ENCODE measurements around the gene FGF11. TPM values are rescaled to one million over a fixed set of nuclear protein-coding genes. Genes with fewer than 3 reads are reported as not detected.
"Not testable (repeated sequence)": the region's sequence is repeated elsewhere in the genome, so short reads cannot be mapped to it uniquely, and the experiment has no call there.

Gene FGF11
- total and polyA plus RNA-seq, 2 of the 13 experiments (the other 11 are each of a cell fraction or from before 2014, with no cell fraction given), result 0.20 to 7.6 TPM

DNA sequence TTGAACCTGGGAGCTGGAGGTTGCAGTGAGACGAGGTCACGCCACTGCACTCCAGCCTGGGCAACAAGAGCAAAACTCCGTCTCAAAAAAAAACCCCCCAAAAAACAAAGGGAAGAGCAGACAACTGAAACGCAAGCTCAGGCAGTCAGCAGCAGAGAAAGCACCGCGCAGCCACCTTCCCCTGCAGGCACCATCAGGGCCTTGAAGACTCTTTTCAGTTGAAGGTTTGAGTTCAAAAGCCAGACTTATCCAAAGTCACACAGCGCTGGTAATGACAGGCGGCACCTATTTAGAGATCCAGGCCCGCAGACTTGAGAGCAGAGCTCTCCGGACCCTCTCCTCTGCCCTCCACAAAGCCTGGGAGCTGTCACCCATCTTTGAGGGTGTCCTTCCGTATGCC is 29.0 kb downstream of the FGF11 start (continued):
- TF ChIP-seq MIER3 (CRISPR knock-in tag; IDR thresholded peaks at IDR 0.05; ENCODE audit: borderline replicate concordance) (no peak), ZNF83 (CRISPR knock-in tag; IDR thresholded peaks at IDR 0.05; ENCODE audit: borderline replicate concordance) (no peak)

DNA sequence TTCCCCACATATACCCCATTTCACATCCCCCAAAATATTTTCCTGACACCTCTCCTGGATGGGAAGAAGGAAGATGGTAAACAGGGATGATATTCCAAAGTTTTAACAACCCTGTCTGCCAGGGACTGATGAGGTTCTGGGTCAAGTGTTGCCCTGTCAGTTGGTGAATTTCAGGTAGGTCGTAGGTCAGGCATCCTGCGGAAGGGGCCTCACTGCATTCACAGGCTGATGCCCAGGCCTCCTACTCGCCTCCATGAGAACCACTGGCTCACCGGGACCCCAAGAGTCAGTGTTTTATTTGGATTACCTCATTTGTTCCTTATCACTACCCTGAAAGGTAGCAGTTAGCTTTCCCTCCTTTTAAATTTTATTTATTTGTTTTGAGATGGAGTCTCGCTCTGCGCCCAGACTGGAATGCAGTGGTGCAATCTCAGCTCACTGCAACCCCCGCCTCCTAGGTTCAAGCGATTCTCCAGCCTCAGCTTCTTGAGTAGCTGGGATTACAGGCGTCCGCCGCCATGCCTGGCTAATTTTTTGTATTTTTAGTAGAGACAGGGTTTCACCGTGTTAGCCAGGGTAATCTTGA is 29.6 kb downstream of the FGF11 start:
- Histone ChIP-seq H3K9me3 (ENCODE audit: low read length) (no peaks in the 10 kb centered on the region), H3K9ac (ENCODE audit: insufficient read depth, low read depth, low read length) (no peak overlapping the region), H3K27me3 (ENCODE audit: control insufficient read depth in 1 of 2, insufficient read depth in 2 of 2, low read length in 2 of 2) (no peaks in the 10 kb centered on the region), H3K27ac (ENCODE audit: extremely low read length, insufficient read depth, low read length) (no peak overlapping the region), H3K4me2 (ENCODE audit: low read depth, low read length) (no peak overlapping the region), H4K20me1 (ENCODE audit: insufficient read depth, low read length) (peaks cover 8% of the 10 kb centered on the region; the same call in 1 of the 2 replicates), H3K4me1 (ENCODE audit: insufficient read depth, low read length) (peaks cover 31% of the 10 kb centered on the region), H3K4me3 (replicated peaks in 1 of 3; ENCODE audit: insufficient read depth in 1 of 3, low read depth in 2 of 3, low read length in 3 of 3) (no peak overlapping the region), H3K36me3 (replicated peaks in 1 of 2; ENCODE audit: control insufficient read depth in 1 of 2, insufficient read depth in 2 of 2, low read length in 2 of 2) (peaks cover 0 to 2% of the 10 kb centered on the region in 2 experiments; a peak in 3 of 5 replicates), H3K79me2 (ENCODE audit: insufficient read depth, low read length) (peaks cover 16% of the 10 kb centered on the region), H2AFZ (ENCODE audit: low read length) (no peak overlapping the region)
- TF ChIP-seq SRF (IDR thresholded peaks at IDR 0.05; ENCODE audit: low read depth, low read length), result no peak
- ChIA-PET CTCF (ENCODE audit: low intra/inter-chr PET ratio, low total read pairs) (no interaction called here), POLR2A (interaction anchor here (1.7 kb wide), 1 partner anchor 15 kb away, joined by 4 read pairs; the partner anchor contains the start of gene POLR2A)
- in situ Hi-C loops (cut with HindIII; ENCODE audit: extremely low pct_ligation_motif_present, low pct_unique_long_range_greater_than_20kb) (no loop called here), intact Hi-C loops (cut with micrococcal nuclease; ENCODE audit: unreplicated experiment) (no loop called here)
- ATAC-seq (no peak), FAIRE-seq (no peak), DNase-seq (ENCODE audit: low spot score) (no peak)
- 63% methylated on average over 11 of the region's 12 CpGs for WGBS (ENCODE audit: low lambda C conversion rate)
- no TSS peak for BruUV-seq (replicated peaks)

DNA sequence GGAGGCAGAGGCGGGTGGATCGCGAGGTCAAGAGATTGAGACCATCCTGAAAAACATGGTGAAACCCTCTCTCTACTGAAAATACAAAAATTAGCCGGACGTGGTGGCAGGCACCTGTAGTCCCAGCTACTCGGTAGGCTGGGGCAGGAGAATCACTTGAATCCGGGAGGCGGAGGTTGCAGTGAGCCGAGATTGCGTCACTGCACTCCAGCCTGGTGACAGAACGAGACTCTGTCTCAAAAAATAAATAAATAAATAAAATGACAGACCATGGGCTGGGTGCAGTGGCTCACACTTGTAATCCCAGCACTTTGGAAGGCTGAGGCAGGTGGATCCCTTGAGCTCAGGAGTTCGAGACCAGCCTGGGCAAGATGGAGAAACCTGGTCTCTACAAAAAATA is 30.5 kb downstream of the FGF11 start:
- H3K4me2 ChIP-seq (ENCODE audit: low read depth, low read length); H3K4me3 ChIP-seq (replicated peaks in 1 of 3; ENCODE audit: insufficient read depth in 1 of 3, low read depth in 2 of 3, low read length in 3 of 3); CTCF ChIA-PET (ENCODE audit: low intra/inter-chr PET ratio, low total read pairs); DNase-seq (ENCODE audit: low spot score); intact Hi-C loops (cut with micrococcal nuclease; ENCODE audit: unreplicated experiment); FAIRE-seq; H3K9ac ChIP-seq (ENCODE audit: insufficient read depth, low read depth, low read length); ATAC-seq; H2AFZ ChIP-seq (ENCODE audit: low read length); H3K27ac ChIP-seq (ENCODE audit: extremely low read length, insufficient read depth, low read length); H3K9me3 ChIP-seq (ENCODE audit: low read length); H3K27me3 ChIP-seq (ENCODE audit: control insufficient read depth in 1 of 2, insufficient read depth in 2 of 2, low read length in 2 of 2); BruUV-seq (replicated peaks); H3K36me3 ChIP-seq (replicated peaks in 1 of 2; ENCODE audit: control insufficient read depth in 1 of 2, insufficient read depth in 2 of 2, low read length in 2 of 2); in situ Hi-C loops (cut with HindIII; ENCODE audit: extremely low pct_ligation_motif_present, low pct_unique_long_range_greater_than_20kb): not testable (repeated sequence)
- TF ChIP-seq CEBPB (IDR thresholded peaks at IDR 0.05; ENCODE audit: borderline replicate concordance, low read depth, low read length) (0 out of 2 replicates have a peak, but pooled peaks have one; percentile 11), CEBPG (CRISPR knock-in tag; IDR thresholded peaks at IDR 0.05) (peak; percentile 65)
- WGBS (ENCODE audit: low lambda C conversion rate), result 88% methylated on average over 12 of the region's 12 CpGs
- POLR2A ChIA-PET, result interaction anchor here (1.0 to 1.7 kb wide), 2 partner anchors 14 to 25 kb away, joined by 4 to 5 read pairs; partner anchors contain the start of genes CHRNB1 and POLR2A
- H4K20me1 ChIP-seq (ENCODE audit: insufficient read depth, low read length), result peaks cover 13% of the 10 kb centered on the region
- H3K4me1 ChIP-seq (ENCODE audit: insufficient read depth, low read length), result peaks cover 41% of the 10 kb centered on the region
- H3K79me2 ChIP-seq (ENCODE audit: insufficient read depth, low read length), result peaks cover 21% of the 10 kb centered on the region

DNA sequence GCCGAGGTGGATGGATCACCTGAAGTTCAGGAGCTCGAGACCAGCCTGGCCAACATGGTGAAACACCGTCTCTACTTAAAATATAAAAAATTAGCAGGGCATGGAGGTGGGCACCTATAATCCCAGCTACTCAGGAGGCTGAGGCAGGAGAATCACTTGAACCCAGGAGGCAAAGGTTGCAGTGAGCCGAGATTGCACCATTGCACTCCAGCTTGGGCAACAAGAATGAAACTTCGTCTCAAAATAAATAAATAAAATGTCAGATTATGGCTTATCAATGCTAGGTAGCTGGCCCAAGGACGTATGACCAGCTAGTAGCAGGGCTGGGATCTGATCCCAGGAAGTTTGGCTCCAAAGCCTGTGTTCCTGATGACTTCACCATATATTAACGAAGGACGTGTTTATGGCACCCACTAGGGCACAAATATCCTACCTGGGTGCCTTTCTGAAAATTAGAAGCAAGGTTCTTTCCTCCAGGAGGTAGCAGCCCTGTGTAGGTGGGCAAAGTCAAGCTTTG is 31.2 kb downstream of the FGF11 start:
- H3K27ac ChIP-seq (ENCODE audit: extremely low read length, insufficient read depth, low read length); H2AFZ ChIP-seq (ENCODE audit: low read length); ATAC-seq; H3K9ac ChIP-seq (ENCODE audit: insufficient read depth, low read depth, low read length); H3K27me3 ChIP-seq (ENCODE audit: control insufficient read depth in 1 of 2, insufficient read depth in 2 of 2, low read length in 2 of 2); BruUV-seq (replicated peaks); intact Hi-C loops (cut with micrococcal nuclease; ENCODE audit: unreplicated experiment); H3K4me2 ChIP-seq (ENCODE audit: low read depth, low read length); CTCF ChIA-PET (ENCODE audit: low intra/inter-chr PET ratio, low total read pairs); in situ Hi-C loops (cut with HindIII; ENCODE audit: extremely low pct_ligation_motif_present, low pct_unique_long_range_greater_than_20kb); DNase-seq (ENCODE audit: low spot score); H3K36me3 ChIP-seq (replicated peaks in 1 of 2; ENCODE audit: control insufficient read depth in 1 of 2, insufficient read depth in 2 of 2, low read length in 2 of 2); H3K9me3 ChIP-seq (ENCODE audit: low read length); H3K4me3 ChIP-seq (replicated peaks in 1 of 3; ENCODE audit: insufficient read depth in 1 of 3, low read depth in 2 of 3, low read length in 3 of 3); FAIRE-seq: not testable (repeated sequence)
- peaks cover 22% of the 10 kb centered on the region for H3K79me2 ChIP-seq (ENCODE audit: insufficient read depth, low read length)
- H4K20me1 ChIP-seq (ENCODE audit: insufficient read depth, low read length), result peaks cover 14% of the 10 kb centered on the region
- peaks cover 47% of the 10 kb centered on the region for H3K4me1 ChIP-seq (ENCODE audit: insufficient read depth, low read length)
- 95% methylated on average over 7 of the region's 8 CpGs for WGBS (ENCODE audit: low lambda C conversion rate)
- POLR2A ChIA-PET, result interaction anchor here (1.0 to 1.7 kb wide), 2 partner anchors 14 to 25 kb away, joined by 4 to 5 read pairs; partner anchors contain the start of genes CHRNB1 and POLR2A

Data from HepG2 (cell line).